Coronary artery (tissue), 2 donors: ENCODE data around the gene TMEM174.

ENCODE experiments used
- DNase-seq: peaks from one replicate; pipeline ENCODE4 v3.0.0-alpha.2; 2017; ENCODE audit warnings: low spot score
- H3K27ac ChIP-seq, 2 donors: fragments of 200-600 bp; sonication (generic); one replicate each; pipeline ENCODE4 v1.5.1; 2016 to 2019
- H3K4me3 ChIP-seq: fragments of 200-600 bp; sonication (generic); 2 replicates; pipeline ENCODE4 v1.5.1; 2016; ENCODE audit warnings: mild to moderate bottlenecking, moderate library complexity
- TF ChIP-seq, protein P1 (sequence below): fragments of 200-600 bp; sonication (generic); IDR thresholded peaks from one replicate; pipeline ENCODE4 v1.5.1; 2019; ENCODE audit warnings: antibody characterized with exemption

Gene TMEM174, protein sequence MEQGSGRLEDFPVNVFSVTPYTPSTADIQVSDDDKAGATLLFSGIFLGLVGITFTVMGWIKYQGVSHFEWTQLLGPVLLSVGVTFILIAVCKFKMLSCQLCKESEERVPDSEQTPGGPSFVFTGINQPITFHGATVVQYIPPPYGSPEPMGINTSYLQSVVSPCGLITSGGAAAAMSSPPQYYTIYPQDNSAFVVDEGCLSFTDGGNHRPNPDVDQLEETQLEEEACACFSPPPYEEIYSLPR

DNA sequence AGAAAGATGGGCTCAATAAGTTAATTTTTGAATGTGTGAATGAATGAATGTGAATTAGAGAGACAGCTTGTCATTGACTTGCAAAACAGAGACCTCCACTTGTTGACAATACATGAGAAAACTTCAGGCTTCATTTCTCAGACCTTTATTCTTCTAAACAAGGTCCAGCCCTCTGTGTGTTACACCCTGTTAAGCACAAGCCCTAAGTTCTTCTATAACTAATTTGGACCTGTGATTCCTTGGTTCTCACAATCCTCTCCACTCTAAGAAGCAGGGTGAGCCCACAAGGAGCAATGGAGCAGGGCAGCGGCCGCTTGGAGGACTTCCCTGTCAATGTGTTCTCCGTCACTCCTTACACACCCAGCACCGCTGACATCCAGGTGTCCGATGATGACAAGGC is at the start of gene TMEM174:
TSS of gene TMEM174 (plus strand) at position 243 of the 400 bp plus-strand sequence. CDS start at position 294, 51 bp downstream.
- no peak for DNase-seq
- TF ChIP-seq, protein P1, sequence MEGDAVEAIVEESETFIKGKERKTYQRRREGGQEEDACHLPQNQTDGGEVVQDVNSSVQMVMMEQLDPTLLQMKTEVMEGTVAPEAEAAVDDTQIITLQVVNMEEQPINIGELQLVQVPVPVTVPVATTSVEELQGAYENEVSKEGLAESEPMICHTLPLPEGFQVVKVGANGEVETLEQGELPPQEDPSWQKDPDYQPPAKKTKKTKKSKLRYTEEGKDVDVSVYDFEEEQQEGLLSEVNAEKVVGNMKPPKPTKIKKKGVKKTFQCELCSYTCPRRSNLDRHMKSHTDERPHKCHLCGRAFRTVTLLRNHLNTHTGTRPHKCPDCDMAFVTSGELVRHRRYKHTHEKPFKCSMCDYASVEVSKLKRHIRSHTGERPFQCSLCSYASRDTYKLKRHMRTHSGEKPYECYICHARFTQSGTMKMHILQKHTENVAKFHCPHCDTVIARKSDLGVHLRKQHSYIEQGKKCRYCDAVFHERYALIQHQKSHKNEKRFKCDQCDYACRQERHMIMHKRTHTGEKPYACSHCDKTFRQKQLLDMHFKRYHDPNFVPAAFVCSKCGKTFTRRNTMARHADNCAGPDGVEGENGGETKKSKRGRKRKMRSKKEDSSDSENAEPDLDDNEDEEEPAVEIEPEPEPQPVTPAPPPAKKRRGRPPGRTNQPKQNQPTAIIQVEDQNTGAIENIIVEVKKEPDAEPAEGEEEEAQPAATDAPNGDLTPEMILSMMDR, result no peak
- Histone ChIP-seq H3K4me3 (no peak within 1 kb of the TSS), H3K27ac (no peak within 1 kb of the TSS)

DNA sequence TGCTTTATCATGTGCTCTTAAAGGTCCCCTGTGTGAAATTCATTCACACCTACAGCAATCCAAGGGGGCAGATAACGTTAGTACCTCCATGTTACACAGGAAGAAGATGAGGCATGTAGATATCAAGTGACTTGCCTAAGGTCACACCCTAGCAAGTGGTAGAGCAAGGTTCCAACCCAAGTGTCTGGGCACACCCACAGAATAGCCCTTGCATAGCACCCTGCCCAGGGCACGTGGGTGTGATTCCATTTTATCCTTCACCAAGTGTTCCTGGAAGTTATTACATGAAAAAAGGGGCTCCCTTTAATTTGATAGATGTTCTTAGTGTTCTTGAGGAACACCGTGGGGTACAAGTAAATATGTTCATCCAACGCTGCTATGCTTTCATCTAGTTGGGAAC is 47.7 kb upstream of the TMEM174 start:
- TF ChIP-seq, protein P1, result no peak
- H3K27ac ChIP-seq, result no peak overlapping the region
- DNase-seq, result no peak
- H3K4me3 ChIP-seq, result no peak overlapping the region

DNA sequence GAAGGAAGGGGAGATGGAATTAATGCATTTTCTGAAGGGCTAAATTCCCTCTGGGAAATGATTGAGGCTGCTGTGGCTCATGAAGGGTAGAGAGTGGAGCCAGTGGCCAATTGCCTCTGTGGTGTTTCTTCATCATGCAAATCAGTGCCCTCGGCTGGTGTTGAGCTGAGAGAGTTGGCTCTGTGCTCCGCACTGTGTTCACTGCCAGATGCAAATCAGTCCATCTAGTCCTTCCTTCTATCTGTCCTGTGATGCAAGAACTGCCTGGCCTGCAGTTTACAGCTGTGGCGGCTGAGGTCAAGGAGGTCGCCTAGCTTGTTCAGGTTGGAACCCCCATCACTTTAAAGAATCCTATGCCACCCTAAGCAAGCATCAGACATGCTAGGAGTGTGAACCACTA is 46.6 kb upstream of the TMEM174 start:
- H3K27ac ChIP-seq, result no peak overlapping the region

DNA sequence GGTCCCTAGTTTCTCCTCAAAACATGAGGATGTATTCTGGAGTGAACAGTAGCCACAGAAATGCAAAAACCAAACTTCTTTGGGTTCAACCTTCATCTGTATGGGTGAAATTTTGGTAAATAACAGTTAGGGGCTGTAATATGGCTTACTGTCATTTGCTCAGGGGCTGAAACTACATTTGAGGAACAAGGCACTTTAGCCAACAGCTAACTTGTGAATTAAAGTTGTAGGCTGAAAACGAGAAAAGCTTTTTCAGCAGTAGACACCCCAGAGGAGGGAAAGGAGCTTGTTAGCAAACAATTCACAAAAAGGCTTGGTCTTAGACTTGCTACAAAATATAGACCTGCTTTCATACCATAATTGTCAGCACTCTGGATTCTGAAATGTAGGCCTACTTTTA is 46.0 kb upstream of the TMEM174 start:
- TF ChIP-seq, protein P1, result no peak
- H3K4me3 ChIP-seq, result no peak overlapping the region
- DNase-seq, result no peak
- H3K27ac ChIP-seq, result no peak overlapping the region

More for the DNA sequence above, 46.6 kb upstream of the TMEM174 start:
- H3K4me3 ChIP-seq, result no peak overlapping the region
- TF ChIP-seq, protein P1, result no peak
- DNase-seq, result no peak

DNA sequence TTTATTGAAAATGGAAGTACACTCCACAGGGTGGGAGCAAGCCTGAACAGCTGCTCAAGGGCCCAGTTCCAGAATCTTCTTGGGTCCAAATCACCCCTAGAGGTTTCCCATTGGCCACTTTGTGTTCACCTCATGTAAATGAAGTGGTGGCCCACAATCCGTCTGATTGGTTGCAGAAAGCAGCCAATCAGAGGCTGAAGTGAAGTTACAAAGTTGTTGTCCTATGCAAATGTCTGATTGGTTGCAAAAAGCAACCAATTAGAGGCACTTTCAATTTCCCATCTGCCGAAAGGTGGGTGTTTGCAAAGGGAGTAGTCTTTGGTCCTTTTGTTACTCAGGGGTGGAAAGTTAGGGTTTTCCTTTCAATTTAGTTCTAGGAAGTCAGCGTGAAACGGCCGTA is 43.9 kb upstream of the TMEM174 start:
- TF ChIP-seq, protein P1, result no peak
- Histone ChIP-seq H3K27ac (no peak overlapping the region), H3K4me3 (no peak overlapping the region)
- no peak for DNase-seq

DNA sequence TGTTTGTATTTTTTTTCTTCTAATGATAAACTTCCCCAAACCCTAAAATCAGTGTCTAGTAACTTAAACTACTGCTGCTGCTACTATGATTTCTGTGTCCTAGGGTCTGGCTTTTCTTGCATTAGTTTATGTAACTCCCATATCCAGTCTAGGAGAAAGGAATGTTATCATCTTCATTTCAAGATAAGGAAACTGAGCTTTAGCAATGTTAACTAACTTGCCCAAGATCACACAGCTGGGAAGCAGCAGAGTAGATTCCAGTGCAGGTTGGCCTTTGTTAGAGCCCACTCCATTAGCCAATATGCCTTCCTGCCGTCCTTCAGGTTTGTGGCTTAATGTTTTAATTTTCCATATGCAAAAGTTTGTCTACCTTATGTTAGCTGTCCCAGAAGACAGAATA is 42.2 kb upstream of the TMEM174 start:
- TF ChIP-seq, protein P1, result no peak
- Histone ChIP-seq H3K27ac (no peak overlapping the region), H3K4me3 (no peak overlapping the region)
- no peak for DNase-seq

DNA sequence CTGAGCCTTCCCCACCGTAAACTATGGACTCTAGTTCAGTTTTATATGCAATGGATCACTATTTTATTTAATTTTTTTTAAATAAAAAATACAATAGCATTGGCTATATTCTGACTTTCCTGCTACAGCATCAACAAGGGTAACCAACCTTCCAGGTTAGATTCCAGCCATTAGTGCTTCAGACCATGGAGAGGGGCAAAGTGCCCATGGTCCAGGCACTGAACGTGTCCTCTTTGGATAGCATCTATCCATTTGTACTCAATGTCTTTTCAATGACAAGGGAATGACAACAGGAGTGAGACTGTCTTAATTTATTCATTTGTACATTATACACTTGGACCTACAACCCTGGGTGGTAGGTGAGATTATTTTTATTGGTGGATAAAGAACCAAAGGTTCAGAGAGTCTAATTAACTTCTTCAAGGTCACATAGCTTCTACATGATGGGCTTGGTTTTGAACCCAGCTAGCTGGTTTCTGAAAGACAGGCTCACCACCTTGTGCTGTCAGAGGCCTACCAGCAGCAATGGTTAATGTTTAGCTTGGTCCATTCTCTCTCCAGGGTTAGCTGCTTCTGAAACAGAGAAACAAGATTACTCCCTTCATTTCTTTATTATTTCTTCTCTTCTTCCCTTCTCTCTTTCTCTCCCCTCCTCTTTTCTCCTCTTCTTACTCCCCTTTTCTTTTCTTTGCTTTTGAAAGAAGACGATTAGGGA is 41.1 kb upstream of the TMEM174 start:
- DNase-seq, result no peak
- H3K27ac ChIP-seq, result no peak overlapping the region
- H3K4me3 ChIP-seq, result no peak overlapping the region
- TF ChIP-seq, protein P1, result no peak
